IMR-90 (cell line): ENCODE data around the gene CTNNA1. TPM values are rescaled to one million over a fixed set of nuclear protein-coding genes. Genes with fewer than 3 reads are reported as not detected.

Experiments used
- ATAC-seq: fragments of 200-7000 bp; cut with Tn5 transposase; 2 replicates; pipeline ENCODE4 v1.9.1; 2020; ENCODE audit warnings: low read depth, mild to moderate bottlenecking, moderate library complexity
- BruUV-seq: library from RNA; stranded (reverse); fragments of 400-500 nt; replicated peaks from 2 replicates; lab custom pipeline; 2021; lab: Mats Ljungman, UMichigan
- CTCF ChIA-PET: fragments of 300-600 bp; formaldehyde crosslinking; extraction: SDS; loops from one replicate; lab custom pipeline; 2021; ENCODE audit warnings: antibody characterized with exemption; lab: Yijun Ruan, JAX
- POLR2A ChIA-PET: fragments of 300-600 bp; sonication (Branson Sonifier 250); formaldehyde crosslinking; loops from one replicate; lab custom pipeline; 2022; ENCODE audit warnings: antibody characterized with exemption; ENCODE audit not compliant: unreplicated experiment; lab: Charles Lee
- DNase-seq: peaks from one replicate; pipeline ENCODE4 v3.0.0; 2013
- H2AFZ ChIP-seq: replicated peaks from 2 replicates; pipeline ENCODE3; 2013; ENCODE audit warnings: low read length, mild to moderate bottlenecking; ENCODE audit not compliant: poor library complexity
- H2AK5ac ChIP-seq: 2 replicates; pipeline ENCODE4 v1.6.1; 2013; ENCODE audit warnings: low read depth, low read length, inconsistent platforms
- H2AK9ac ChIP-seq: replicated peaks from 2 replicates; pipeline ENCODE3; 2013; ENCODE audit warnings: mild to moderate bottlenecking, low read depth, low read length, moderate library complexity; ENCODE audit not compliant: poor library complexity
- H2BK120ac ChIP-seq: 2 replicates; pipeline ENCODE4 v1.6.1; 2013; ENCODE audit warnings: low read depth, low read length, inconsistent platforms
- H2BK15ac ChIP-seq: 3 replicates; pipeline ENCODE4 v1.6.1; 2013; ENCODE audit warnings: low read depth, low read length, inconsistent platforms
- H2BK20ac ChIP-seq: 2 replicates; pipeline ENCODE4 v1.6.1; 2013; ENCODE audit warnings: low read depth, mild to moderate bottlenecking, inconsistent platforms, low read length, moderate library complexity
- H2BK5ac ChIP-seq: 2 replicates; pipeline ENCODE4 v1.6.1; 2013; ENCODE audit warnings: mild to moderate bottlenecking, low read depth, low read length, inconsistent platforms; ENCODE audit not compliant: poor library complexity, severe bottlenecking
- H3K14ac ChIP-seq: replicated peaks from 2 replicates; pipeline ENCODE4 v1.6.1; 2013; ENCODE audit warnings: low read depth, low read length, inconsistent platforms
- H3K18ac ChIP-seq: 2 replicates; pipeline ENCODE4 v1.6.1; 2013; ENCODE audit warnings: low read depth, low read length, control low read depth
- H3K23ac ChIP-seq: 2 replicates; pipeline ENCODE4 v1.6.1; 2013; ENCODE audit warnings: low read depth, low read length, inconsistent platforms
- H3K27ac ChIP-seq: 2 replicates; pipeline ENCODE4 v1.5.1; 2013; ENCODE audit warnings: mild to moderate bottlenecking, control low read depth, low read length; ENCODE audit not compliant: insufficient read depth
- H3K27me3 ChIP-seq: 2 replicates; pipeline ENCODE4 v1.6.1; 2013; ENCODE audit warnings: low read length; ENCODE audit not compliant: control insufficient read depth, insufficient read depth
- H3K36me3 ChIP-seq: 2 replicates; pipeline ENCODE4 v1.6.1; 2013; ENCODE audit warnings: low read length, mixed read lengths; ENCODE audit not compliant: control insufficient read depth, insufficient read depth
- H3K4ac ChIP-seq: 2 replicates; pipeline ENCODE4 v1.6.1; 2013; ENCODE audit warnings: low read depth, low read length, inconsistent platforms
- H3K4me1 ChIP-seq: 2 replicates; pipeline ENCODE4 v1.6.1; 2013; ENCODE audit warnings: low read length, mixed read lengths; ENCODE audit not compliant: control insufficient read depth, insufficient read depth
- H3K4me2 ChIP-seq: 2 replicates; pipeline ENCODE4 v1.6.1; 2013; ENCODE audit warnings: low read depth, mild to moderate bottlenecking, control low read depth, low read length, moderate library complexity
- H3K4me3 ChIP-seq: 2 replicates; pipeline ENCODE4 v1.5.1; 2013; ENCODE audit warnings: low read depth, mild to moderate bottlenecking, control low read depth, low read length, moderate library complexity; ENCODE audit not compliant: insufficient read depth
- H3K56ac ChIP-seq: 2 replicates; pipeline ENCODE4 v1.6.1; 2013; ENCODE audit warnings: low read length, inconsistent platforms; ENCODE audit not compliant: insufficient read depth; ENCODE audit errors: extremely low read depth
- H3K79me1 ChIP-seq, 2 experiments: 2 replicates each; pipeline ENCODE4 v1.6.1; 2013; ENCODE audit warnings: low read length in 2 of 2, inconsistent platforms in 1 of 2, low read depth in 1 of 2
- H3K9ac ChIP-seq: 2 replicates; pipeline ENCODE4 v1.6.1; 2013; ENCODE audit warnings: low read depth, low read length, control low read depth
- H3K9me1 ChIP-seq: 2 replicates; pipeline ENCODE4 v1.6.1; 2013; ENCODE audit warnings: low read length, inconsistent platforms; ENCODE audit not compliant: insufficient read depth
- H3K9me3 ChIP-seq: 2 replicates; pipeline ENCODE4 v1.6.1; 2013; ENCODE audit warnings: low read length; ENCODE audit not compliant: control insufficient read depth, insufficient read depth
- H4K20me1 ChIP-seq: 2 replicates; pipeline ENCODE4 v1.6.1; 2013; ENCODE audit warnings: low read length, inconsistent platforms; ENCODE audit not compliant: insufficient read depth
- H4K5ac ChIP-seq: 2 replicates; pipeline ENCODE4 v1.6.1; 2013; ENCODE audit warnings: mild to moderate bottlenecking, low read depth, low read length, control low read depth
- H4K8ac ChIP-seq, 2 experiments: 2 replicates each; pipeline ENCODE4 v1.6.1; 2013; ENCODE audit warnings: low read depth in 2 of 2, low read length in 2 of 2, control low read depth in 1 of 2, inconsistent platforms in 1 of 2
- H4K91ac ChIP-seq: 2 replicates; pipeline ENCODE4 v1.6.1; 2013; ENCODE audit warnings: low read depth, low read length, inconsistent platforms; ENCODE audit not compliant: insufficient read depth
- BHLHE40 ChIP-seq: fragments of 150-350 bp; IDR thresholded peaks from 2 replicates; pipeline ENCODE4 v1.6.1; 2016; ENCODE audit warnings: mild to moderate bottlenecking, low read depth, low read length
- CHD1 ChIP-seq: IDR thresholded peaks from 2 replicates; pipeline ENCODE4 v1.6.1; 2012; ENCODE audit warnings: low read depth, low read length, improper control_type of control experiment
- ELK1 ChIP-seq: fragments of 150-350 bp; IDR thresholded peaks from 2 replicates; pipeline ENCODE4 v1.6.1; 2016; ENCODE audit warnings: low read depth, mild to moderate bottlenecking, low read length, moderate library complexity, borderline replicate concordance
- MAFK ChIP-seq: IDR thresholded peaks from 2 replicates; pipeline ENCODE4 v1.6.1; 2012; ENCODE audit warnings: low read depth, low read length, improper control_type of control experiment
- MAZ ChIP-seq: IDR thresholded peaks from 2 replicates; pipeline ENCODE4 v1.6.1; 2012; ENCODE audit warnings: low read depth, mild to moderate bottlenecking, low read length, improper control_type of control experiment, moderate library complexity, borderline replicate concordance
- MXI1 ChIP-seq: IDR thresholded peaks from 2 replicates; pipeline ENCODE4 v1.6.1; 2012; ENCODE audit warnings: low read depth, mild to moderate bottlenecking, low read length, moderate library complexity, borderline replicate concordance
- NFE2L2 ChIP-seq: fragments of 150-350 bp; IDR thresholded peaks from 2 replicates; pipeline ENCODE4 v1.6.1; 2016; ENCODE audit warnings: low read depth, mild to moderate bottlenecking, low read length
- POLR2A ChIP-seq: IDR thresholded peaks from 2 replicates; pipeline ENCODE4 v1.6.1; 2012; ENCODE audit warnings: mild to moderate bottlenecking, low read depth, low read length
- RAD21 ChIP-seq: IDR thresholded peaks from 2 replicates; pipeline ENCODE4 v1.6.1; 2012; ENCODE audit warnings: low read length, improper control_type of control experiment
- RCOR1 ChIP-seq: IDR thresholded peaks from 2 replicates; pipeline ENCODE4 v1.6.1; 2012; ENCODE audit warnings: mild to moderate bottlenecking, low read length, improper control_type of control experiment; ENCODE audit not compliant: insufficient replicate concordance
- RFX5 ChIP-seq: IDR thresholded peaks from 2 replicates; pipeline ENCODE4 v1.8.0; 2012; ENCODE audit warnings: low read depth, mild to moderate bottlenecking, low read length, moderate library complexity
- SMC3 ChIP-seq: fragments of 150-350 bp; IDR thresholded peaks from 2 replicates; pipeline ENCODE4 v1.6.1; 2016; ENCODE audit warnings: low read depth, mild to moderate bottlenecking, antibody characterized with exemption, low read length, moderate library complexity
- WGBS, 2 experiments: methylation state at CpG; one replicate each; pipeline versions ENCODE4 v1.1.5 to v1.1.7; 2013; ENCODE audit warnings: missing lambda C conversion rate in 2 of 2; ENCODE audit not compliant: insufficient read length in 1 of 2; ENCODE audit errors: extremely low coverage in 2 of 2; 5-methylcytosine and 5-hydroxymethylcytosine counted together
- dilution Hi-C: fragments of 300-500 bp; cut with HindIII; formaldehyde crosslinking; loops from one replicate; pipeline ENCODE4 v1.14.3; 2018; ENCODE audit warnings: low sequenced_read_pairs; ENCODE audit not compliant: unreplicated experiment
- in situ Hi-C: fragments of 300-500 bp; cut with MboI; formaldehyde crosslinking; loops from 3 replicates; pipeline ENCODE4 v1.14.3; 2019; ENCODE audit warnings: low sequenced_read_pairs, inconsistent platforms, mixed read lengths
- intact Hi-C: fragments of 100-400 bp; cut with micrococcal nuclease; formaldehyde crosslinking; loops from 2 replicates; pipeline ENCODE4 v1.10.0; 2022
- polyA plus RNA-seq, 3 experiments: library from polyadenylated mRNA; depleted of rRNA; stranded (reverse); fragments of >200 nt; gene quantifications; 2 replicates each; pipeline ENCODE4 v1.2.3, GENCODE V29; 2012; ENCODE audit warnings: low replicate concordance in 1 of 3
- total RNA-seq: library from RNA; depleted of rRNA; stranded (reverse); fragments of >200 nt; gene quantifications from 2 replicates; pipeline ENCODE4 v1.2.3, GENCODE V29; 2012
- TF ChIP-seq, protein P1 (sequence below): fragments of 150-350 bp; IDR thresholded peaks from 2 replicates; pipeline ENCODE4 v1.6.1; 2017; ENCODE audit warnings: mild to moderate bottlenecking, antibody characterized with exemption, low read length, low read depth

CTNNA1 gene
- total and polyA plus RNA-seq, 2 of the 4 experiments (the other 2 are of a cell fraction), result 220 to 471 TPM

DNA sequence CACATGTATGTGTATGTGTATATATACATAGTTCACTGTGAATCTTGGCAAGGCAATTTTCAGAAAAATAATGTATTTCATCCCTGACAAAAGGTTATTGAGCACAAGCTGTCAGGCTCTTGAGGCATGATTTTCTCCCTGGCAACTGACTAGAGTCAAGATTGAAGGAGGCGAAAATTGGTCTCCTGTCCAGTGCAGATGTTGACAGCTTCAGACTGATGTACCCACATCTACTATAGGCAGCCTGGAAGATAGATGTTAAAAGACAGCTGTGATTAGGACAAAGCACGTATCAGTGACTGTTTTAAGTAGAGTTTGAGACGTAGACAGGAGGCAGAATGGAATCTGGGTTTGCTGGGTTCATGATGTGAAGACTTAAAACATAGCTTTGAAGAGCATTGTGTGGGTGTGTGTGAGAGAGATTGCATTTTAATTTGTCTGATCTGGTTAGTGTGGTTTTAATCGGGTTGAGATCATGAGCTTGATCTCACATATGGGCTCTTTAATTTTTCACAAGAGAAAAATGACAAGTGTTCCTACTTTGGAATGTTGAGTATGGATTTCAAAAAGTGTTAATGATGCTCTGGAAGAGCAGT, 39.1 kb downstream of the CTNNA1 start:
- in situ Hi-C loops (no loop called here), intact Hi-C loops (no loop called here), dilution Hi-C loops (no loop called here)
- Histone ChIP-seq H2AFZ (no peak overlapping the region), H4K5ac (no peak overlapping the region), H4K91ac (no peak overlapping the region), H2AK5ac (no peak overlapping the region), H3K27me3 (no peaks in the 10 kb centered on the region), H3K4me1 (peaks cover 13% of the 10 kb centered on the region), H2BK120ac (no peak overlapping the region), H3K4me3 (no peak overlapping the region), H4K8ac (no peak overlapping the region), H3K36me3 (peaks cover 2% of the 10 kb centered on the region; the same call in 1 of the 2 replicates), H3K9ac (no peak overlapping the region), H3K27ac (no peak overlapping the region), H2BK5ac (no peak overlapping the region), H3K79me1 (peaks cover 13 to 57% of the 10 kb centered on the region in 2 experiments), H3K18ac (no peak overlapping the region), H3K4me2 (no peak overlapping the region), H3K56ac (no peak overlapping the region), H4K20me1 (peaks cover 60% of the 10 kb centered on the region), H2AK9ac (no peak overlapping the region), H2BK15ac (no peak overlapping the region), H3K9me3 (no peaks in the 10 kb centered on the region), H2BK20ac (no peak overlapping the region), H3K14ac (peak overlapping the region; percentile 10; the same call in 1 of the 2 replicates), H3K9me1 (peaks cover 15% of the 10 kb centered on the region), H3K4ac (no peak overlapping the region), H3K23ac (no peak overlapping the region; the same call in 1 of the 2 replicates)
- DNase-seq (no peak), ATAC-seq (no peak)
- POLR2A ChIA-PET, result no interaction called here
- no TSS peak for BruUV-seq
- TF ChIP-seq NFE2L2 (no peak), RCOR1 (no peak), RAD21 (no peak), POLR2A (no peak), BHLHE40 (no peak), CHD1 (no peak), SMC3 (no peak), ELK1 (no peak), RFX5 (no peak), MAZ (no peak), MAFK (no peak), MXI1 (no peak)
- TF ChIP-seq, protein P1, sequence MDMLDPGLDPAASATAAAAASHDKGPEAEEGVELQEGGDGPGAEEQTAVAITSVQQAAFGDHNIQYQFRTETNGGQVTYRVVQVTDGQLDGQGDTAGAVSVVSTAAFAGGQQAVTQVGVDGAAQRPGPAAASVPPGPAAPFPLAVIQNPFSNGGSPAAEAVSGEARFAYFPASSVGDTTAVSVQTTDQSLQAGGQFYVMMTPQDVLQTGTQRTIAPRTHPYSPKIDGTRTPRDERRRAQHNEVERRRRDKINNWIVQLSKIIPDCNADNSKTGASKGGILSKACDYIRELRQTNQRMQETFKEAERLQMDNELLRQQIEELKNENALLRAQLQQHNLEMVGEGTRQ, result no peak
- WGBS, 2 experiments, result 45% methylated on average over 2 of the region's 4 CpGs; no CpG with 5 or more reads in 1 of the 2 experiments
- CTCF ChIA-PET, result interaction anchor here (0.9 kb wide), 1 partner anchor 20 kb away, joined by 3 read pairs; no protein-coding TSS in a partner anchor
